Stomach (tissue), 19 donors: ENCODE measurements around the gene DRAP1. TPM values are rescaled to one million over a fixed set of nuclear protein-coding genes. Genes with fewer than 3 reads are reported as not detected.

Source experiments
- DNase-seq, 2 donors: peaks; one replicate each; pipeline versions ENCODE4 v3.0.0 to v3.0.0-alpha.2; 2013 to 2019
- H3K27ac ChIP-seq, 5 donors: fragments of 200-600 bp in 4 of 5; sonication (generic) in 4 of 5; one replicate each; pipeline ENCODE4 v1.5.1; 2013 to 2019; ENCODE audit warnings: mild to moderate bottlenecking in 1 of 5, moderate library complexity in 1 of 5
- H3K27me3 ChIP-seq, 3 donors: fragments of 200-600 bp; sonication (generic); one replicate each; pipeline ENCODE4 v1.5.1; 2017 to 2019; ENCODE audit warnings: mixed run types in 1 of 3
- H3K36me3 ChIP-seq, 4 donors: fragments of 200-600 bp; sonication (generic); 1 replicate in 3 of 4; 2 replicates in 1 of 4; pipeline ENCODE4 v1.5.1; 2016 to 2019
- H3K4me1 ChIP-seq, 4 donors: fragments of 200-600 bp; sonication (generic); one replicate each; pipeline ENCODE4 v1.5.1; 2016 to 2019
- H3K4me3 ChIP-seq, 4 donors: fragments of 200-600 bp; sonication (generic) in 3 of 4; one replicate each; pipeline ENCODE4 v1.5.1; 2016 to 2019; ENCODE audit warnings: mild to moderate bottlenecking in 1 of 4
- H3K9me3 ChIP-seq, 4 donors: fragments of 200-600 bp; sonication (generic); one replicate each; pipeline ENCODE4 v1.5.1; 2016 to 2019
- EP300 ChIP-seq: sonication (generic); formaldehyde crosslinking; IDR thresholded peaks from one replicate; pipeline ENCODE4 v1.6.1; 2017; ENCODE audit warnings: antibody characterized with exemption
- POLR2A ChIP-seq, 4 donors: fragments of 450-650 bp; IDR thresholded peaks; one replicate each; pipeline ENCODE4 v1.6.1; 2016; ENCODE audit warnings: antibody characterized with exemption in 4 of 4, control low read depth in 2 of 4, mild to moderate bottlenecking in 1 of 4, moderate library complexity in 1 of 4
- POLR2AphosphoS5 ChIP-seq, 3 donors: sonication (generic); formaldehyde crosslinking; IDR thresholded peaks; one replicate each; pipeline ENCODE4 v1.6.1; 2016; ENCODE audit warnings: antibody characterized with exemption in 3 of 3
- WGBS, 5 donors: extraction: QIAGEN DNeasy Blood & Tissue Kit in 3 of 5; methylation state at CpG; one replicate each; pipeline versions ENCODE4 v1.1.5 to v1.1.7; 2013 to 2018; 5-methylcytosine and 5-hydroxymethylcytosine counted together
- intact Hi-C: fragments of 100-400 bp; cut with DNase I; formaldehyde crosslinking; loops from one replicate; pipeline ENCODE4 v1.15.1; 2023; ENCODE audit warnings: low total_unique reads
- long read RNA-seq, 10 donors: transcript quantifications; one replicate each; lab custom pipeline, GENCODE V29; 2026
- polyA plus RNA-seq, 3 donors: library from polyadenylated mRNA; stranded (reverse); fragments of 200-250 nt; gene quantifications; one replicate each; pipeline ENCODE4 v1.2.3, GENCODE V29; 2013
- total RNA-seq, 5 donors: library from RNA; depleted of rRNA; stranded (reverse); fragments of >200 nt; gene quantifications; one replicate each; pipeline versions ENCODE4 v1.1.0 to v1.2.3, GENCODE V29; 2014 to 2016
- TF ChIP-seq, protein P1 (sequence below), 7 experiments: fragments of 450-650 bp in 4 of 7; fragments of 200-600 bp in 3 of 7; sonication (generic) in 3 of 7; IDR thresholded peaks; one replicate each; pipeline ENCODE4 v1.5.1; 2016 to 2019; ENCODE audit warnings: antibody characterized with exemption in 7 of 7, control low read depth in 2 of 7, mild to moderate bottlenecking in 1 of 7
- donor health status: healthy with polysubstance abuse.
- donor health status: Bipolar disorder and iron deficiency.
- donor health status: healthy.

DRAP1 gene, protein sequence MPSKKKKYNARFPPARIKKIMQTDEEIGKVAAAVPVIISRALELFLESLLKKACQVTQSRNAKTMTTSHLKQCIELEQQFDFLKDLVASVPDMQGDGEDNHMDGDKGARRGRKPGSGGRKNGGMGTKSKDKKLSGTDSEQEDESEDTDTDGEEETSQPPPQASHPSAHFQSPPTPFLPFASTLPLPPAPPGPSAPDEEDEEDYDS
- 100 to 1,000 TPM in 1 of 5 donors, 10 to 100 TPM in 4; 13.3 to 133 (median 49.2) TPM for total RNA-seq
- 10 to 100 TPM; 64.0 to 89.2 (median 77.9) TPM for polyA plus RNA-seq
- long read RNA-seq, donor 1, transcript DRAP1-201 (7 exons, 989 nt): major isoform, 26 of 35 reads
- long read RNA-seq, donor 1, partial matches to known transcripts: 0 of 35 reads
- long read RNA-seq, donor 1, other reads (novel, unspliced or antisense): 0 of 35 reads
- long read RNA-seq, donor 2, transcript DRAP1-201 (7 exons, 989 nt): major isoform, 39 of 44 reads
- long read RNA-seq, donor 2, partial matches to known transcripts: 0 of 44 reads
- long read RNA-seq, donor 2, other reads (novel, unspliced or antisense): 0 of 44 reads
- long read RNA-seq, donor 3, transcript DRAP1-201 (7 exons, 989 nt): major isoform, 18 of 22 reads
- long read RNA-seq, donor 3, partial matches to known transcripts: 0 of 22 reads
- long read RNA-seq, donor 3, other reads (novel, unspliced or antisense): 0 of 22 reads
- long read RNA-seq, donor 4, transcript DRAP1-201 (7 exons, 989 nt): major isoform, 6 of 8 reads
- long read RNA-seq, donor 4, partial matches to known transcripts: 0 of 8 reads
- long read RNA-seq, donor 4, other reads (novel, unspliced or antisense): 0 of 8 reads
- long read RNA-seq, donor 5, transcript DRAP1-201 (7 exons, 989 nt): major isoform, 27 of 44 reads
- long read RNA-seq, donor 5, transcript DRAP1-209 (4 exons, 453 nt): minor isoform, 9 of 44 reads
- long read RNA-seq, donor 5, partial matches to known transcripts: 5 of 44 reads
- long read RNA-seq, donor 5, other reads (novel, unspliced or antisense): 0 of 44 reads
- long read RNA-seq, donor 6, transcript DRAP1-209 (4 exons, 453 nt): minor isoform, 11 of 98 reads
- long read RNA-seq, donor 6, transcript DRAP1-206 (3 exons, 837 nt): minor isoform, 6 of 98 reads
- long read RNA-seq, donor 6, transcript DRAP1-201 (7 exons, 989 nt): major isoform, 73 of 98 reads
- long read RNA-seq, donor 6, transcript DRAP1-208 (6 exons, 751 nt): minor isoform, 5 of 98 reads
- long read RNA-seq, donor 6, partial matches to known transcripts: 0 of 98 reads
- long read RNA-seq, donor 6, other reads (novel, unspliced or antisense): 0 of 98 reads
- long read RNA-seq, donor 7, transcript DRAP1-201 (7 exons, 989 nt): major isoform, 51 of 82 reads
- long read RNA-seq, donor 7, transcript DRAP1-209 (4 exons, 453 nt): minor isoform, 18 of 82 reads
- long read RNA-seq, donor 7, partial matches to known transcripts: 5 of 82 reads
- long read RNA-seq, donor 7, other reads (novel, unspliced or antisense): 0 of 82 reads
- long read RNA-seq, donor 8, transcript DRAP1-201 (7 exons, 989 nt): major isoform, 36 of 56 reads
- long read RNA-seq, donor 8, transcript DRAP1-209 (4 exons, 453 nt): minor isoform, 9 of 56 reads
- long read RNA-seq, donor 8, partial matches to known transcripts: 5 of 56 reads
- long read RNA-seq, donor 8, other reads (novel, unspliced or antisense): 0 of 56 reads
- long read RNA-seq, donor 9, transcript DRAP1-209 (4 exons, 453 nt): minor isoform, 7 of 51 reads
- long read RNA-seq, donor 9, transcript DRAP1-203 (1 exons, 474 nt): minor isoform, 7 of 51 reads
- long read RNA-seq, donor 9, transcript DRAP1-201 (7 exons, 989 nt): major isoform, 30 of 51 reads
- long read RNA-seq, donor 9, partial matches to known transcripts: 6 of 51 reads
- long read RNA-seq, donor 9, other reads (novel, unspliced or antisense): 0 of 51 reads
- long read RNA-seq, donor 10, transcript DRAP1-201 (7 exons, 989 nt): major isoform, 12 of 18 reads
- long read RNA-seq, donor 10, partial matches to known transcripts: 0 of 18 reads
- long read RNA-seq, donor 10, other reads (novel, unspliced or antisense): 0 of 18 reads

DNA sequence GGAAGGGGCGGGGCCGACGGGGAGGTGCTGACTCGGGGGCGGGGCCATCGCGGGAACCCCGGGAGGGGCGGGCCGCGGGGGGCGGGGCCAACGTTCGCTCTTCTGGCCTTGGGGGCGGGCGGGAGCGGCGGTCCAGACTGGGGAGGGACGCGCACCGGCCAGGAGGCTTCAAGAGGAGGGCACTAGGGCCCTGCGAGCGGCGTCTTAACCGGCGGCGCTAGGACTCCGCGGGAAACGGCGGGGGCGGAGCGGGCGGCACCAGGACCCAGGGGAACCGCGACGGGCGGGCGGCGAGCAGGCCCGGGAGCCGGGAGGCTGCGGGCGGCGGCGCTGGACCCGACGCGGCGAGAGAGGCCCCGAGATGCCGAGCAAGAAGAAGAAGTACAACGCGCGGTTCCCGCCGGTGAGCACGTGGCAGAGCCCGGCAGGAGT is at the start of gene DRAP1:
Gene DRAP1, plus strand, starts transcription at position 286 of the 432 bp plus-strand sequence. Its CDS starts 76 bp downstream, at position 362.
- Histone ChIP-seq H3K9me3 (no peaks in the 10 kb centered on the region), H3K4me1 (peaks cover 48 to 58% (median 55%) of the 10 kb centered on the region in 4 donors), H3K27ac (peak within 1 kb of the TSS; percentile 89 to 98 (median 97)), H3K4me3 (peak within 1 kb of the TSS; percentile 94 to 98 (median 96)), H3K27me3 (no peaks in the 10 kb centered on the region), H3K36me3 (peaks cover 11 to 37% (median 29%) of the 10 kb centered on the region in 4 donors)
- 0 to 3% (median 1%) methylated on average over 3 to 59 of the region's 59 CpGs for WGBS, 5 donors
- intact Hi-C loops: no loop called here
- TF ChIP-seq POLR2A (IDR thresholded peaks at IDR 0.05) (no peak), POLR2AphosphoS5 (IDR thresholded peaks at IDR 0.05) (peak in 2 of 3 donors; percentile 58 to 89)
- peak; percentile 99 to 100 for DNase-seq

DNA sequence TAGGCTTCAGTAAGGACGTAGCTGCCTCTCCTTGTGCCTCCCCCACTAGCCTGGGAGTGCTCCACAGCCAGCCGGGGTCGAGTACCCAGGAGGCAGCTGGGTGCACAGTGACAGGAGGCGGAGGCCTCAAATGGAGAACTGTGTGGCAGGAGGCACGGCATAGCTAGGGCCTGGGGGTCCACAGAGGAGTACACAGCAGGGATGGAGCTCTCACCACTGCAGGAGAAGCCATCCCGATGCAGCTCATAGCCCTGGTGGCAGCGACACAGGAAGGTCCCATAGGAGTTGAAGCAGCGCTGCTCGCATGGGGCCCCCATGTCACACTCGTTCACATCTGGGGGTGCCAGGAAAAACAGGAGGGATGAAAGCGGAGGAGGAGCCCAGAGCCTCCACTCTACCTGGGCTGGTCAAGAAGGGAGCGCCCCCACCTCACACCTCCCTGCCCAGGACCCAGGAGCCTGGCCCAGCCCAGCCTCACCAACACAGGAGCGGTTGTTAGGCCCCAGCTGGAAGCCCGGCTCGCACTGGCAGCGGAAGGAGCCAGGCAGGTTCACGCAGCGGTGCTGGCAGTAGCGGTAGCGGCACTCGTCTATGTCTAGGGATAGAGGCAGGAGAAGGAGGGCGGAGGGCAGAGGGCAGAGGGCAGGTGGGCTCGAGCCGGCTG is 49.5 kb upstream of the DRAP1 start:
- Histone ChIP-seq H3K9me3 (no peaks in the 10 kb centered on the region), H3K4me1 (peaks cover 34 to 58% (median 41%) of the 10 kb centered on the region in 4 donors), H3K27me3 (no peaks in the 10 kb centered on the region), H3K36me3 (peaks cover 14 to 60% (median 48%) of the 10 kb centered on the region in 4 donors), H3K27ac (peak overlapping the region in 1 of 5 donors; percentile 91), H3K4me3 (no peak overlapping the region)
- intact Hi-C loops: no loop called here
- WGBS, 5 donors: 74 to 80% (median 79%) methylated on average over 23 to 24 of the region's 24 CpGs
- TF ChIP-seq EP300 (no peak), POLR2A (IDR thresholded peaks at IDR 0.05) (no peak), POLR2AphosphoS5 (IDR thresholded peaks at IDR 0.05) (no peak)
- TF ChIP-seq, protein P1, sequence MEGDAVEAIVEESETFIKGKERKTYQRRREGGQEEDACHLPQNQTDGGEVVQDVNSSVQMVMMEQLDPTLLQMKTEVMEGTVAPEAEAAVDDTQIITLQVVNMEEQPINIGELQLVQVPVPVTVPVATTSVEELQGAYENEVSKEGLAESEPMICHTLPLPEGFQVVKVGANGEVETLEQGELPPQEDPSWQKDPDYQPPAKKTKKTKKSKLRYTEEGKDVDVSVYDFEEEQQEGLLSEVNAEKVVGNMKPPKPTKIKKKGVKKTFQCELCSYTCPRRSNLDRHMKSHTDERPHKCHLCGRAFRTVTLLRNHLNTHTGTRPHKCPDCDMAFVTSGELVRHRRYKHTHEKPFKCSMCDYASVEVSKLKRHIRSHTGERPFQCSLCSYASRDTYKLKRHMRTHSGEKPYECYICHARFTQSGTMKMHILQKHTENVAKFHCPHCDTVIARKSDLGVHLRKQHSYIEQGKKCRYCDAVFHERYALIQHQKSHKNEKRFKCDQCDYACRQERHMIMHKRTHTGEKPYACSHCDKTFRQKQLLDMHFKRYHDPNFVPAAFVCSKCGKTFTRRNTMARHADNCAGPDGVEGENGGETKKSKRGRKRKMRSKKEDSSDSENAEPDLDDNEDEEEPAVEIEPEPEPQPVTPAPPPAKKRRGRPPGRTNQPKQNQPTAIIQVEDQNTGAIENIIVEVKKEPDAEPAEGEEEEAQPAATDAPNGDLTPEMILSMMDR (IDR thresholded peaks at IDR 0.05): no peak
- DNase-seq: no peak

DNA sequence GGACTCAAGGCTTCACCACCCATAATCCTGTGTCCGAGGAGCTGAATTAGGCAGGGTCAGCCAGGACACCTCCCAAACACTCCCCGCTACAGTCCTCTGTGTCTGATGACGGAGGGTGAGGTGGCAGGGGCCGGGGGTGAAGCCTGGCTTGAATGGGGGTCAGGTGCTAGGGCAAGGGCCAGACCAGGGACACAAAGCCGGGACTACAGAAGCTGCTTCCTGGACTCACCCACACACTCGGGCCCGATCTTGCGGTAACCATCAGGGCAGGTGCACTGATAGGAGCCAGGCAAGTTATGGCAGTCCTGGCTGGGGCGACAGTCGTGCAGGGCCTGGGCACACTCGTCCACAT is 48.9 kb upstream of the DRAP1 start:
- WGBS, 5 donors: 73 to 78% (median 76%) methylated on average over 11 of the region's 11 CpGs
- TF ChIP-seq, protein P1 (IDR thresholded peaks at IDR 0.05): no peak
- TF ChIP-seq POLR2A (IDR thresholded peaks at IDR 0.05) (no peak), EP300 (no peak), POLR2AphosphoS5 (IDR thresholded peaks at IDR 0.05) (no peak)
- Histone ChIP-seq H3K27ac (peak overlapping the region in 2 of 5 donors; percentile 90 to 91), H3K36me3 (peaks cover 9 to 55% (median 43%) of the 10 kb centered on the region in 4 donors), H3K4me1 (peaks cover 34 to 58% (median 41%) of the 10 kb centered on the region in 4 donors), H3K27me3 (no peaks in the 10 kb centered on the region), H3K4me3 (no peak overlapping the region), H3K9me3 (no peaks in the 10 kb centered on the region)
- DNase-seq: no peak
- intact Hi-C loops: no loop called here
